Astrocyte of the cerebellum (primary cell): ENCODE measurements around the gene MEGF11.

Source experiments
- DNase-seq: peaks from one replicate; pipeline ENCODE4 v3.0.0-alpha.2; 2011; ENCODE audit warnings: low read depth
- H3K4me3 ChIP-seq: 2 replicates; pipeline ENCODE4 v1.5.1; 2011; ENCODE audit warnings: mild to moderate bottlenecking, low read depth, low read length, moderate library complexity
- in situ Hi-C: cut with HindIII; loops from 2 replicates; pipeline ENCODE4 v1.10.0; 2017; ENCODE audit warnings: low sequenced_read_pairs
- TF ChIP-seq, protein P1 (sequence below): IDR thresholded peaks from 2 replicates; pipeline ENCODE4 v1.5.1; 2012; ENCODE audit warnings: low read length, low read depth, moderate library complexity, mild to moderate bottlenecking; ENCODE audit errors: missing control alignments

Gene MEGF11

DNA sequence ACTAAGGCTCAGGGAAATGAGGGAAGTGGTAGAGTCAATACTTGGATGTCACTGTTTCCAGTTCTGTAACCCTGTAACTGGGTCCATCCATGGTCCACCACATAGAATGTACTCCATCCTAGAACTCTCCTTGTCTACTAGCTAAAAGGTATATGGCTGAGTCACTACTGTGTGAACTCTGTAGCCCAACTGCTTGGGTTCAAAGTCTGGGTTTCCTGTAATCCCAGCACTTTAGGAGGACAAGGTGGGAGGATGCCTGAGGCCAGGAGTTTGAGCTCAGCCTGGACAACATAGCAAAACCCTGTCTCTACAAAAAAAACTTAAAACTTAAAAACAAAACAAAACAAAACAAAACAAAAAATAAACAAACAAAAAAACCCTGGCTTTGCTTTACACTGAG lies 34.5 kb upstream of the MEGF11 start:
- TF ChIP-seq, protein P1, sequence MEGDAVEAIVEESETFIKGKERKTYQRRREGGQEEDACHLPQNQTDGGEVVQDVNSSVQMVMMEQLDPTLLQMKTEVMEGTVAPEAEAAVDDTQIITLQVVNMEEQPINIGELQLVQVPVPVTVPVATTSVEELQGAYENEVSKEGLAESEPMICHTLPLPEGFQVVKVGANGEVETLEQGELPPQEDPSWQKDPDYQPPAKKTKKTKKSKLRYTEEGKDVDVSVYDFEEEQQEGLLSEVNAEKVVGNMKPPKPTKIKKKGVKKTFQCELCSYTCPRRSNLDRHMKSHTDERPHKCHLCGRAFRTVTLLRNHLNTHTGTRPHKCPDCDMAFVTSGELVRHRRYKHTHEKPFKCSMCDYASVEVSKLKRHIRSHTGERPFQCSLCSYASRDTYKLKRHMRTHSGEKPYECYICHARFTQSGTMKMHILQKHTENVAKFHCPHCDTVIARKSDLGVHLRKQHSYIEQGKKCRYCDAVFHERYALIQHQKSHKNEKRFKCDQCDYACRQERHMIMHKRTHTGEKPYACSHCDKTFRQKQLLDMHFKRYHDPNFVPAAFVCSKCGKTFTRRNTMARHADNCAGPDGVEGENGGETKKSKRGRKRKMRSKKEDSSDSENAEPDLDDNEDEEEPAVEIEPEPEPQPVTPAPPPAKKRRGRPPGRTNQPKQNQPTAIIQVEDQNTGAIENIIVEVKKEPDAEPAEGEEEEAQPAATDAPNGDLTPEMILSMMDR, result no peak
- in situ Hi-C loops, result no loop called here
- H3K4me3 ChIP-seq, result no peak overlapping the region
- no peak for DNase-seq

DNA sequence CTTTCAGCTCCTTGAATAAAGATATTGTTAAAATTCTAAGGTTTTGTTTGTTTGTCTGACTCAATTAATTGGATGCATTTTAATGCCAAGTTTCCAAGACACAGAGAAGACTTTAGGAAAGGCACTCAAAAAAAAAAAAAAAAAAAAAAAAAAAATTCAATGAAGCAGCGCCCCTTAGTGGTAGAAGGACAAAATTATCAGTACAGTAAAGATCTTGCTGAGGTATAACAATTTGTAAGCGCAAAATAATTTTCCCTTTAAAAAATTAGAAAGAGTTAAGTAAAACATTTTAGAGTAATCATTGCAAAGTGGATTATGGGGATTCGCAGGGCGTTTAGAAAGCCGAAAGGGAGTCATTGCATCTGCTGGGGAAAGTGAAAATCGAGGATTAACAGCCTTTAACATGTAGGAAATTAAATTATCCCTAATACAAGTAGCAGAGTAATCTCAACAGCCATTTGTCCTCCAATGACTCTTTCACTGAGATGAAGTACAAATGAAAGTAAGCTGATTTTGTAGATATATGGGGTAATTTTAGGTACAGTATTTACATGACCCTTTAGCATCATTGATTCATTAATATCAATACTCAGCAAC lies 34.0 kb upstream of the MEGF11 start:
- DNase-seq, result no peak
- H3K4me3 ChIP-seq, result no peak overlapping the region
- TF ChIP-seq, protein P1, result peak; percentile 28
- in situ Hi-C loops, result no loop called here

DNA sequence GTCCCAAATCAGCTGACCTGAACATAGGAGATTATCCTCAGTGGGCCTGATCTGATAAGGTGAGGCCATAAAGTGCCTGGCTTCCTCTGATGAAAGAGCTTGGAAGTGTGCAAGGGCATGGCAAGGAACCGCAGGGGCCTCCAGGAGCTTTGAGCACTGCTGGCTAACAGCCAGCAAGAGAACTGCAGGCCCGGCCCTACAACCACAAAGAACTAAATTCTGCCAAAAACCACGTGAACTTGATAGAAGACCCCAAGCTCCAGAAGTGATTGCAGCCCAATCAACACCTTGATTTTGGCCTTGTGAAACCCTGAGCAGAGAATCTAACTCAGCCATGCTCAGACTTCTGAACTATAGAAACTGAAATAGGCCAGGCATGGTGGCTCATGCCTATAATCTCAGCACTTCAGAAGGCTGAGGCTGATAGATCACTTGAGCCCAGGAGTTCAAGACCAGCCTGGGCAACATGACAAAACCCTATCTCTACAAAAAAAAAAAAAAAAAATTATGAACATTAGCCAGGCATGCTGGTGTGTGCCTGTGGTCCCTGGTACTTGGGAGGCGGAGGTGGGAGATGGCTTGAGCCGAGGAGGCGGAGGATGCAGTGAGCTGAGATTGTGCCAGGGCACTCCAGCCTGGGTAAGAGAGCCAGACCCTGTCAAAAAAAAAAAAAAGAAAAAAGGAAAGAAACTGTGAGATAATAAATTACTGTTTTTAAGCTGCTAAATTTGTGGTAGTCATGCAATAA lies 32.2 kb upstream of the MEGF11 start:
- H3K4me3 ChIP-seq, result no peak overlapping the region
- TF ChIP-seq, protein P1, result no peak
- DNase-seq, result no peak
- in situ Hi-C loops, result no loop called here

DNA sequence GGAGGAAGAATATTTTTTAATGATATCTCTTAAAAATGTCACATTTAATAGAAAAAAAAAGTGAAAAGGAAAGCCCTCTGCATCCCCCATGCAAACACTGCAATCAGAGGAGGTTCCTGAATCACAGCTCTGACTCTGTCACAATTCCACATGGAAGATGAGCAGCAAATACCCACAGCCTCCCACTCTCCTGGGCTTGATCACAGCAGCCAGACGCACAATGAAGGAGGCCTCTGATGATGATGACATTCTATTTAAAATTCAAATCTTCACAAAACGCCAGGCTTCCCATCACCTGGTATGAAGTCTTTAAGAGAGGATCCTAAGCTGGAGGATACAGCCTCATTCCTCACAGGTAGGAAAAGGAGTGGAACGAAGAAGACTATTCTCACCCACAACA lies 30.7 kb upstream of the MEGF11 start:
- H3K4me3 ChIP-seq, result no peak overlapping the region
- TF ChIP-seq, protein P1, result no peak
- in situ Hi-C loops, result no loop called here
- no peak for DNase-seq

DNA sequence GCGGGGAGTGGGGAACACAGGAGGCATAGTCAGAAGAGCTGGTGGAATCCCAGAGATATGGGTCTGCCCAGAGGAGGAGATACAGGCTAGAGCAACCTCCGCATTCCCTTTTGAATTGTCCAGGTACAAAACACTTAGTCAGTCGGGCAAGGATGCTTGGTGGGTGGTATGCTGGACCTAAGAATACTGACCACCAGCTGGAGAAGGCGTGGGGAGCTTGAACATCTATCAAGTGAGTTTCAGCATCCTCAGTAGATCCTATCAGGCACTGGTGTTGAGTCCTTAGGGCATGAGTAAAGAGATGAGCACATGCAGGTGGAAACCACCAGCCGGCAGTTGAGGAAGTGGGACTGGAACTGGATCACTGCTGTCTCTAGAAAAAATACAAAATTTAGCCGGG lies 25.1 kb upstream of the MEGF11 start:
- TF ChIP-seq, protein P1, result no peak
- DNase-seq, result no peak
- in situ Hi-C loops, result no loop called here
- H3K4me3 ChIP-seq, result no peak overlapping the region

DNA sequence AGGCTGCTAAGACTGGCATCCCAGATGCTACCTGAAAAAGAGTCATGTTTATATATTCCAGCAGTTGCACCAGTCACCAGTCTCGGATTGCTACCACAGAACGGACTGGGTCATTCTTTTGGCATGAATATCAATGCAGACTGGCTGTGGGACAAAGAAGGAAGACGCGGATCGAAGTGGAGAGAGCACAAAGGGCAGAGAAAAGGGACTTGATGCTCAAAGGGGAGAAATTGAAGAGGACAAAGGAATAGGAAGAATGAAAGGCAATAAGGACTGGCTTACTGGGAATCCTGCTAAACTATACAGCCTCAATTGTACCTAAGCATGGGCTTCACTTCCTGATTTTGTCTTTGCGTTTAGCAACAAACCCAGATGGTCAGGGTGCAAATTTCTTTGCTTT lies 24.5 kb upstream of the MEGF11 start:
- DNase-seq, result no peak
- H3K4me3 ChIP-seq, result no peak overlapping the region
- TF ChIP-seq, protein P1, result no peak
- in situ Hi-C loops, result no loop called here
